Measurements from ENCODE around the gene ANK2.

GRCh38 chr4:113088050-113088449 lies 38.6 kb downstream of the ANK2 start:
- TF ChIP-seq CTCF (conservative IDR thresholded peaks at IDR 0.05) (no peak), ZFX (IDR thresholded peaks at IDR 0.05) (no peak)
